Measurements from ENCODE around the gene ACTN4.
"Not testable (repeated sequence)": the region's sequence is repeated elsewhere in the genome, so short reads cannot be mapped to it uniquely, and the experiment has no call there.

The ACTN4 gene

GRCh38 chr19:38769635-38770211 is 122.3 kb downstream of the ACTN4 start:
- peak; percentile 88 for DNase-seq (ENCODE audit: low read depth)

GRCh38 chr19:38770228-38770948 is 122.9 kb downstream of the ACTN4 start:
- not testable (repeated sequence) for DNase-seq (ENCODE audit: low read depth)

- not testable (repeated sequence) for DNase-seq (ENCODE audit: low read depth)
These were observed 123.5 kb downstream of the ACTN4 start for GRCh38 chr19:38770949-38771275.

- not testable (repeated sequence) for DNase-seq (ENCODE audit: low read depth)
These were observed 124.1 kb downstream of the ACTN4 start for GRCh38 chr19:38771569-38771968.

- DNase-seq (ENCODE audit: low read depth): no peak
These were observed 126.2 kb downstream of the ACTN4 start, which contains the start of gene LGALS7 for GRCh38 chr19:38773469-38774177. TSS of gene LGALS7 (minus strand) at chr19:38773517. CDS start at chr19:38773492, 25 bp downstream.

- DNase-seq (ENCODE audit: low read depth): no peak
These were observed 126.9 kb downstream of the ACTN4 start for GRCh38 chr19:38774181-38774950.

- DNase-seq (ENCODE audit: low read depth): no peak
These were observed 131.3 kb downstream of the ACTN4 start for GRCh38 chr19:38778733-38779132.

- DNase-seq (ENCODE audit: low read depth): no peak
These were observed 133.0 kb downstream of the ACTN4 start for GRCh38 chr19:38780443-38780842.

- DNase-seq (ENCODE audit: low read depth): no peak
These were observed 133.6 kb downstream of the ACTN4 start for GRCh38 chr19:38781058-38781457.
